H1 (cell line): ENCODE data around the gene SLC37A2. TPM values are rescaled to one million over a fixed set of nuclear protein-coding genes. Genes with fewer than 3 reads are reported as not detected.

Experiments used
- polyA plus RNA-seq, 7 experiments: library from polyadenylated mRNA; depleted of rRNA in 3 of 7; stranded (reverse) in 5 of 7; unstranded in 2 of 7; fragments of >200 nt in 5 of 7; fragments of 200-250 nt in 2 of 7; gene quantifications; 1 replicate in 5 of 7; 2 replicates in 1 of 7; 4 replicates in 1 of 7; pipeline versions ENCODE4 v1.2.1 to v1.2.3, GENCODE V29; 2011 to 2013; ENCODE audit warnings: missing spikeins in 2 of 7, mixed read lengths in 2 of 7
- total RNA-seq: library from RNA; stranded (reverse); fragmentation: NEBNext Ultra II Directional; extraction: Animal tissue kit (Norgen Biotek cat#: 25700); gene quantifications from 2 replicates; pipeline ENCODE4 v1.2.1, GENCODE V29; 2021

Gene SLC37A2
- total and polyA plus RNA-seq, 2 of the 8 experiments (the other 6 are each of a cell fraction or from before 2014, with no cell fraction given): 1.3 to 1.9 TPM

Other genes starting within 250 kb of the SLC37A2 start
- gene ROBO3, start 197.9 kb upstream of the SLC37A2 start, total RNA-seq: 7.8 and 12.1 TPM in 2 replicates
- 24.6 and 42.1 TPM in 2 replicates for gene ROBO3, start 197.9 kb upstream of the SLC37A2 start, polyA plus RNA-seq (2011; rRNA removed)
- gene ROBO4, start 165.4 kb upstream of the SLC37A2 start, total RNA-seq: not detected in 2 replicates
- 0.03 TPM in 1 of 2 replicates, not detected in the other for gene ROBO4, start 165.4 kb upstream of the SLC37A2 start, polyA plus RNA-seq (2011; rRNA removed)
- not detected in 2 replicates for gene HEPN1, start 144.1 kb upstream of the SLC37A2 start, total RNA-seq
- gene HEPN1, start 144.1 kb upstream of the SLC37A2 start, polyA plus RNA-seq (2011; rRNA removed): not detected in 2 replicates
- not detected in 2 replicates for gene HEPACAM, start 127.3 kb upstream of the SLC37A2 start, total RNA-seq
- not detected in 2 replicates for gene HEPACAM, start 127.3 kb upstream of the SLC37A2 start, polyA plus RNA-seq (2011; rRNA removed)
- 3.1 and 4.0 TPM in 2 replicates for gene CCDC15, start 109.1 kb upstream of the SLC37A2 start, total RNA-seq
- 0.64 and 1.5 TPM in 2 replicates for gene CCDC15, start 109.1 kb upstream of the SLC37A2 start, polyA plus RNA-seq (2011; rRNA removed)
- gene TMEM218, start 48.3 kb downstream of the SLC37A2 start, total RNA-seq: 17.0 and 17.3 TPM in 2 replicates
- 30.5 and 33.5 TPM in 2 replicates for gene TMEM218, start 48.3 kb downstream of the SLC37A2 start, polyA plus RNA-seq (2011; rRNA removed)
- gene PKNOX2, start 101.4 kb downstream of the SLC37A2 start, total RNA-seq: 1.9 and 2.0 TPM in 2 replicates
- 2.0 and 2.5 TPM in 2 replicates for gene PKNOX2, start 101.4 kb downstream of the SLC37A2 start, polyA plus RNA-seq (2011; rRNA removed)